Fibroblast of the aortic adventitia (primary cell): ENCODE measurements around the gene KCTD20. TPM values are rescaled to one million over a fixed set of nuclear protein-coding genes. Genes with fewer than 3 reads are reported as not detected.

Experiments used
- DNase-seq: peaks from one replicate; pipeline ENCODE4 v3.0.0-alpha.2; 2010; ENCODE audit warnings: low read depth
- H3K4me3 ChIP-seq: 2 replicates; pipeline ENCODE4 v1.5.1; 2011; ENCODE audit warnings: low read depth, mild to moderate bottlenecking, control low read depth, low read length, moderate library complexity
- total RNA-seq: library from RNA; depleted of rRNA; stranded (reverse); fragments of >200 nt; gene quantifications from 2 replicates; pipeline ENCODE4 v1.2.3, GENCODE V29; 2012; ENCODE audit warnings: low replicate concordance
- TF ChIP-seq, protein P1 (sequence below): IDR thresholded peaks from 2 replicates; pipeline ENCODE4 v1.5.1; 2011; ENCODE audit warnings: mild to moderate bottlenecking, low read length, control low read depth, inconsistent platforms; ENCODE audit not compliant: insufficient read depth

Gene KCTD20
- total RNA-seq, 1 donor, result 48.6 TPM

DNA sequence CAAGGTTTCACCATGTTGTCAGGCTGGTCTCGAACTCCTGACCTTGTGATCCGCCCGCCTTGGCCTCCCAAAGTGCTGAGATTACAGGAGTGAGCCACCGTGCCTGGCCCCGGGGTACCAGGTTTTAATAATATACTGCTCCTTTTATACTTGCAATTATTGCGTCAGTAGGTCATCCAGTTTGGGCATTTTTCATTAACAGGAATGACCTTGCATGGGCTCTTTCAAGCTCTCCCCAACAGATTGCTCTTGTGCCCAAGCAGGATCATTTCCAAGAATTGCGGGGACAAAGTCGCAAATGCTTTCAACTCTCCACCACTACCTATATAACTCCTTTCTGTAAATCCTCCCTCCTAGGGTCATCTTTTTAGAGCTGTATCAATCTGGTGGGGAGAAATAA lies 80.7 kb downstream of the KCTD20 start:
- H3K4me3 ChIP-seq, result no peak overlapping the region
- DNase-seq, result no peak
- TF ChIP-seq, protein P1, sequence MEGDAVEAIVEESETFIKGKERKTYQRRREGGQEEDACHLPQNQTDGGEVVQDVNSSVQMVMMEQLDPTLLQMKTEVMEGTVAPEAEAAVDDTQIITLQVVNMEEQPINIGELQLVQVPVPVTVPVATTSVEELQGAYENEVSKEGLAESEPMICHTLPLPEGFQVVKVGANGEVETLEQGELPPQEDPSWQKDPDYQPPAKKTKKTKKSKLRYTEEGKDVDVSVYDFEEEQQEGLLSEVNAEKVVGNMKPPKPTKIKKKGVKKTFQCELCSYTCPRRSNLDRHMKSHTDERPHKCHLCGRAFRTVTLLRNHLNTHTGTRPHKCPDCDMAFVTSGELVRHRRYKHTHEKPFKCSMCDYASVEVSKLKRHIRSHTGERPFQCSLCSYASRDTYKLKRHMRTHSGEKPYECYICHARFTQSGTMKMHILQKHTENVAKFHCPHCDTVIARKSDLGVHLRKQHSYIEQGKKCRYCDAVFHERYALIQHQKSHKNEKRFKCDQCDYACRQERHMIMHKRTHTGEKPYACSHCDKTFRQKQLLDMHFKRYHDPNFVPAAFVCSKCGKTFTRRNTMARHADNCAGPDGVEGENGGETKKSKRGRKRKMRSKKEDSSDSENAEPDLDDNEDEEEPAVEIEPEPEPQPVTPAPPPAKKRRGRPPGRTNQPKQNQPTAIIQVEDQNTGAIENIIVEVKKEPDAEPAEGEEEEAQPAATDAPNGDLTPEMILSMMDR, result no peak

DNA sequence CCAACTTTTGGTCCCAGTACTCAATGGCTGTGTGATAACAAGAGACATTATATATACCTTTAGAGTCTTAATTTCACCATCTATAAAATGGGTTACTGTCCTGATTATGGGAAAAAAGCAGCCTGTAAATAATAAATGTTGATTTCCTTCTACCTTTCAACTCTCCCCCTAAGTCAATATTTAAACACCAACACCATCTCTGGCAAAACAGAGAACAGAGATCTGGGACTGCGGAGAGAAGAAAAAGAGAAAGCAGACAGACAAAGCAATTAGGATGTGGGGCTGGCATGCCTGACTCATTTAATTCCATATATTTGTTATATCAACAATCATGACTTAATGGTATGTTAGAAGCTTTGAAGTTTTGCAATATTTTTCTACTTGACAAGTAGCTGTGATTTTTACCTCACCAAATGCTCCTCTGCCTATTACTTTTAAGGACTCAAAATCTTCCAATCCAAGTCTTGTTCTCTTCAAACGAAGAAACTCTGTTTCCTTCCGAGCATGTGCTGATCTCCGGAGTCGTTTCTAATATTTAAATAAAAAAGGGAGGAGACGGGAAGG lies 81.2 kb downstream of the KCTD20 start:
- no peak for DNase-seq
- TF ChIP-seq, protein P1, result no peak
- H3K4me3 ChIP-seq, result no peak overlapping the region

- H3K4me3 ChIP-seq, result no peak overlapping the region
- no peak for DNase-seq
- TF ChIP-seq, protein P1, result no peak
Measured at GRCh38 chr6:36524871-36525270, 82.1 kb downstream of the KCTD20 start.

- TF ChIP-seq, protein P1, result no peak
- no peak for DNase-seq
- H3K4me3 ChIP-seq, result no peak overlapping the region
Measured at GRCh38 chr6:36525346-36525745, 82.5 kb downstream of the KCTD20 start.

- DNase-seq, result no peak
- no peak overlapping the region for H3K4me3 ChIP-seq
- TF ChIP-seq, protein P1, result no peak
Measured at GRCh38 chr6:36526066-36526465, 83.3 kb downstream of the KCTD20 start.

- DNase-seq, result no peak
- TF ChIP-seq, protein P1, result no peak
- no peak overlapping the region for H3K4me3 ChIP-seq
Measured at GRCh38 chr6:36533321-36533720, 90.5 kb downstream of the KCTD20 start.
